GM23338 (cell line): ENCODE data around the gene ARL4A.

Experiments used
- CREB1 ChIP-seq: fragments of 250-450 bp; sonication (Bioruptor Pico); IDR thresholded peaks from 2 replicates; pipeline ENCODE4 v1.5.0; 2020; ENCODE audit warnings: low read depth, mild to moderate bottlenecking, moderate library complexity
- EZH2 ChIP-seq: fragments of 200-600 bp; sonication (generic); IDR thresholded peaks from one replicate; pipeline ENCODE4 v1.8.0; 2017; ENCODE audit warnings: antibody characterized with exemption, mild to moderate bottlenecking, low read depth; ENCODE audit not compliant: unreplicated experiment
- EZH2phosphoT487 ChIP-seq: fragments of 200-600 bp; sonication (generic); IDR thresholded peaks from one replicate; pipeline ENCODE4 v1.8.1; 2018; ENCODE audit warnings: antibody characterized with exemption; ENCODE audit not compliant: unreplicated experiment
- JUNB ChIP-seq: IDR thresholded peaks from one replicate; pipeline ENCODE4 v1.6.1; 2016; ENCODE audit warnings: antibody characterized with exemption; ENCODE audit not compliant: unreplicated experiment
- NANOG ChIP-seq: IDR thresholded peaks from 2 replicates; pipeline ENCODE4 v1.6.1; 2016; ENCODE audit warnings: antibody characterized with exemption, borderline replicate concordance
- POLR2AphosphoS5 ChIP-seq: IDR thresholded peaks from 2 replicates; pipeline ENCODE4 v1.6.1; 2016; ENCODE audit warnings: antibody characterized with exemption, low read depth
- REST ChIP-seq: IDR thresholded peaks from one replicate; pipeline ENCODE4 v1.6.1; 2018; ENCODE audit warnings: antibody characterized with exemption; ENCODE audit not compliant: unreplicated experiment
- ZNF331 ChIP-seq: fragments of 250-450 bp; sonication (Bioruptor Pico); IDR thresholded peaks from 2 replicates; pipeline ENCODE4 v1.5.0; 2020; ENCODE audit warnings: low read depth, mild to moderate bottlenecking, moderate library complexity
- TF ChIP-seq, protein P1 (sequence below), 2 experiments: fragments of 200-600 bp in 1 of 2; sonication (generic) in 1 of 2; conservative IDR thresholded peaks; 2 replicates each; pipeline versions ENCODE4 v1.5.1 to v1.6.1; 2016 to 2017; ENCODE audit warnings: antibody characterized with exemption in 2 of 2, low read depth in 2 of 2, mild to moderate bottlenecking in 2 of 2, moderate library complexity in 1 of 2
- TF ChIP-seq, protein P2 (sequence below): IDR thresholded peaks from 2 replicates; pipeline ENCODE4 v1.6.1; 2016; ENCODE audit warnings: antibody characterized with exemption

DNA sequence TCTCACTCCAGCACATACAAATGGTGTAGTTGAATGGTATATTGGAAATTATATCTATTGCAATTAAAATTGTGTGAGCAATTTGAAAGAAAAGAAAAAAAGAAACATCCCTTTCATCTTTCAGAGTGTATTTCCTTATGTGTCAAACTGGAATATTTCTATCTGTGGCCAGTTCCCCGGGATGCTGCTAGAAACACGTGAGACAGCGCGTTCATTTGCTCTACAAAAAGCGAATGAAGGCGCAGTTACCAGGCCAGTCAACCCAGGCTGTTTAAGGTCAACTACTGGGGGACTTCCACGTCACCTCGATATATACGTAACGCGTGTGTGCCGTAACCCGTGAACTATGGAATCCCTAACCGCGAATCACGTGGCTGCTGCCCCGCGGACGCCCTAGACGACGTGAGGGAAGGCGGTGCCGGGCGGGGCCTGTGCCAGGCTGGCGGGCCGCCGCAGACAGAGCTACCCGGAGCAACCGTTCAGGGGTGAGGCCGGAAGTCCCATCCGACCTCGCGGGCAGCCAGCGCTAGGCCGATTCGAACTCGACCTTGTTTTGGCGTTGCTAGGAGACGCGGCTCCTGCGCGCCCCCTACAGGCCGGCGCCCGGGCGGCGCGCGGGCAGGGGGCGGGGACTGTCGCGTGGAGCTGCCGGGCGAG, 1.1 kb upstream of the ARL4A start:
- TF ChIP-seq, protein P1, sequence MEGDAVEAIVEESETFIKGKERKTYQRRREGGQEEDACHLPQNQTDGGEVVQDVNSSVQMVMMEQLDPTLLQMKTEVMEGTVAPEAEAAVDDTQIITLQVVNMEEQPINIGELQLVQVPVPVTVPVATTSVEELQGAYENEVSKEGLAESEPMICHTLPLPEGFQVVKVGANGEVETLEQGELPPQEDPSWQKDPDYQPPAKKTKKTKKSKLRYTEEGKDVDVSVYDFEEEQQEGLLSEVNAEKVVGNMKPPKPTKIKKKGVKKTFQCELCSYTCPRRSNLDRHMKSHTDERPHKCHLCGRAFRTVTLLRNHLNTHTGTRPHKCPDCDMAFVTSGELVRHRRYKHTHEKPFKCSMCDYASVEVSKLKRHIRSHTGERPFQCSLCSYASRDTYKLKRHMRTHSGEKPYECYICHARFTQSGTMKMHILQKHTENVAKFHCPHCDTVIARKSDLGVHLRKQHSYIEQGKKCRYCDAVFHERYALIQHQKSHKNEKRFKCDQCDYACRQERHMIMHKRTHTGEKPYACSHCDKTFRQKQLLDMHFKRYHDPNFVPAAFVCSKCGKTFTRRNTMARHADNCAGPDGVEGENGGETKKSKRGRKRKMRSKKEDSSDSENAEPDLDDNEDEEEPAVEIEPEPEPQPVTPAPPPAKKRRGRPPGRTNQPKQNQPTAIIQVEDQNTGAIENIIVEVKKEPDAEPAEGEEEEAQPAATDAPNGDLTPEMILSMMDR (conservative IDR thresholded peaks at IDR 0.05; ENCODE audit: low read depth in 2 of 2), result peak; percentile 60 to 86
- TF ChIP-seq EZH2 (no peak), JUNB (no peak), EZH2phosphoT487 (no peak), ZNF331 (CRISPR knock-in tag) (no peak), REST (no peak), POLR2AphosphoS5 (no peak; the same call in none of the 2 replicates), NANOG (no peak), CREB1 (CRISPR knock-in tag) (peak; percentile 58)
- TF ChIP-seq, protein P2, sequence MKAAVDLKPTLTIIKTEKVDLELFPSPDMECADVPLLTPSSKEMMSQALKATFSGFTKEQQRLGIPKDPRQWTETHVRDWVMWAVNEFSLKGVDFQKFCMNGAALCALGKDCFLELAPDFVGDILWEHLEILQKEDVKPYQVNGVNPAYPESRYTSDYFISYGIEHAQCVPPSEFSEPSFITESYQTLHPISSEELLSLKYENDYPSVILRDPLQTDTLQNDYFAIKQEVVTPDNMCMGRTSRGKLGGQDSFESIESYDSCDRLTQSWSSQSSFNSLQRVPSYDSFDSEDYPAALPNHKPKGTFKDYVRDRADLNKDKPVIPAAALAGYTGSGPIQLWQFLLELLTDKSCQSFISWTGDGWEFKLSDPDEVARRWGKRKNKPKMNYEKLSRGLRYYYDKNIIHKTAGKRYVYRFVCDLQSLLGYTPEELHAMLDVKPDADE, result no peak
